ENCODE measurements around the gene MRPS31. TPM values are rescaled to one million over a fixed set of nuclear protein-coding genes. Genes with fewer than 3 reads are reported as not detected.

Gene MRPS31
- total RNA-seq, 1 experiment from 2014 or later, result 10.9 TPM

- POLR2A ChIA-PET, result no interaction called here
- Histone ChIP-seq H3K9me3 (ENCODE audit: control insufficient read depth, insufficient read depth, low read depth, low read length) (no peaks in the 10 kb centered on the region), H3K36me3 (ENCODE audit: control insufficient read depth, insufficient read depth, low read length) (no peaks in the 10 kb centered on the region), H3K27ac (ENCODE audit: low read length) (no peak overlapping the region), H3K4me1 (ENCODE audit: control insufficient read depth, insufficient read depth, low read length) (no peaks in the 10 kb centered on the region), H3K27me3 (ENCODE audit: control insufficient read depth, insufficient read depth, low read length) (no peaks in the 10 kb centered on the region), H3K4me3 (ENCODE audit: low read depth in 2 of 2, low read length in 2 of 2) (no peak overlapping the region)
- in situ Hi-C loops (cut with HindIII; ENCODE audit: low pct_unique_long_range_greater_than_20kb, low sequenced_read_pairs) (no loop called here), intact Hi-C loops (cut with micrococcal nuclease; ENCODE audit: unreplicated experiment) (no loop called here)
- TF ChIP-seq POLR2AphosphoS5 (IDR thresholded peaks at IDR 0.05; ENCODE audit: low read depth, low read length) (no peak), REST (IDR thresholded peaks at IDR 0.05; ENCODE audit: insufficient read depth in 1 of 2, low read depth in 2 of 2, low read length in 1 of 2) (no peak), TCF7L2 (IDR thresholded peaks at IDR 0.05; ENCODE audit: low read depth, low read length) (no peak), SIN3A (IDR thresholded peaks at IDR 0.05; ENCODE audit: borderline replicate concordance, insufficient read depth, low read depth, low read length) (no peak), CTCF (IDR thresholded peaks at IDR 0.05) (no peak)
- DNase-seq (ENCODE audit: low read depth, low spot score) (no peak), ATAC-seq (no peak)
- CTCF ChIA-PET, result no interaction called here
- no TSS peak for BruUV-seq (replicated peaks)
Observed at GRCh38 chr13:40688781-40689180, 82.2 kb downstream of the MRPS31 start.

- Histone ChIP-seq H3K4me3 (ENCODE audit: low read depth in 2 of 2, low read length in 2 of 2) (no peak overlapping the region), H3K27me3 (ENCODE audit: control insufficient read depth, insufficient read depth, low read length) (no peaks in the 10 kb centered on the region), H3K9me3 (ENCODE audit: control insufficient read depth, insufficient read depth, low read depth, low read length) (no peaks in the 10 kb centered on the region), H3K36me3 (ENCODE audit: control insufficient read depth, insufficient read depth, low read length) (no peaks in the 10 kb centered on the region), H3K27ac (ENCODE audit: low read length) (no peak overlapping the region), H3K4me1 (ENCODE audit: control insufficient read depth, insufficient read depth, low read length) (no peaks in the 10 kb centered on the region)
- intact Hi-C loops (cut with micrococcal nuclease; ENCODE audit: unreplicated experiment), result loop anchor here (5.0 kb wide), 2 partner anchors 615 to 1000 kb away; no protein-coding TSS in a partner anchor
- ChIA-PET CTCF (interaction anchor here (1.0 kb wide), 1 partner anchor 14 kb away, joined by 3 read pairs; no protein-coding TSS in a partner anchor), POLR2A (no interaction called here)
- TF ChIP-seq POLR2AphosphoS5 (IDR thresholded peaks at IDR 0.05; ENCODE audit: low read depth, low read length) (no peak), SIN3A (IDR thresholded peaks at IDR 0.05; ENCODE audit: borderline replicate concordance, insufficient read depth, low read depth, low read length) (no peak), CTCF (IDR thresholded peaks at IDR 0.05) (peak; percentile 62; the same call in 1 of the 2 replicates)
- BruUV-seq (replicated peaks), result no TSS peak
- ATAC-seq (no peak), DNase-seq (ENCODE audit: low read depth, low spot score) (no peak)
- in situ Hi-C loops (cut with HindIII; ENCODE audit: low pct_unique_long_range_greater_than_20kb, low sequenced_read_pairs), result no loop called here
Observed at GRCh38 chr13:40682449-40683240, 88.3 kb downstream of the MRPS31 start.

Measured in Panc1 (cell line).